ENCODE results near the gene ZSCAN22. TPM values are rescaled to one million over a fixed set of nuclear protein-coding genes. Genes with fewer than 3 reads are reported as not detected.

ZSCAN22 gene
- total and polyA plus RNA-seq, 2 of the 13 experiments (the other 11 are each of a cell fraction or from before 2014, with no cell fraction given) = 2.5 to 3.5 TPM

DNA sequence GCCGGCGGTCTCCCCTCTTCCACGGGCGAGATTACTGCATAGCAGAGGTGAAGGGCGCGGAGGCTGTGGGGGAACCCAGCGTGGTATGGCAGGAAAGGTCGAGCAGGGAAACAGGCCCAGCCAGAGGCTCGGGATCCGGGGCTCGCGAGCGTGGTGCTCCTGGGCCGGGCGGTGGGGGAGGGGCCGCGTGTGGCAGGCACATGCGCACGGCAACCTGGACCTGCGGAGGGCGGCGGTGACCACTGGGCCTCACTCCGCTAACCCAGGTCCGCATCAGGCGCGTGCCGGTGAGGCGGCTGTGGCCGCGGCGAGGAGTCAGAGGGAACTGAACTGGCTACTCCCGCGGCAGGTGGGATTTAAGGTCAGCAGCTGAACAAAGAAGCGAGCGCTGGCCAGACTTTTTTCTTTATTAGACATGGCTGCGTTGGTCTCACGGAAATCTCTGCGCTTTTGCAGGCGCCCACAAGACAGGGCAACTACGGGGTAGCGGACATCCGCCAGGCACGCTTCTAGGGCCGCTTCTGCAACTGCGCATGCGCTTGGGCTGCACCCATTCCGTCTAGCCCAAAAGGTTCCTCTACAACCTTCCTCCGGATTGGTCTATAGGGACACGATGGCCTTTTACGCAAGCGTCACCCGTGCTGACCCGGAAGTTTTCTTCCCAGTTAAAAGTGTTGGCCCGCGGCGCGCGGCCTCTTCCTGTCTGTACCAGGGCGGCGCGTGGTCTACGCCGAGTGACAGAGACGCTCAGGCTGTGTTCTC is 60.0 kb downstream of the ZSCAN22 start, which contains the start of gene RPS5 (continued):
- TF ChIP-seq, protein P1, sequence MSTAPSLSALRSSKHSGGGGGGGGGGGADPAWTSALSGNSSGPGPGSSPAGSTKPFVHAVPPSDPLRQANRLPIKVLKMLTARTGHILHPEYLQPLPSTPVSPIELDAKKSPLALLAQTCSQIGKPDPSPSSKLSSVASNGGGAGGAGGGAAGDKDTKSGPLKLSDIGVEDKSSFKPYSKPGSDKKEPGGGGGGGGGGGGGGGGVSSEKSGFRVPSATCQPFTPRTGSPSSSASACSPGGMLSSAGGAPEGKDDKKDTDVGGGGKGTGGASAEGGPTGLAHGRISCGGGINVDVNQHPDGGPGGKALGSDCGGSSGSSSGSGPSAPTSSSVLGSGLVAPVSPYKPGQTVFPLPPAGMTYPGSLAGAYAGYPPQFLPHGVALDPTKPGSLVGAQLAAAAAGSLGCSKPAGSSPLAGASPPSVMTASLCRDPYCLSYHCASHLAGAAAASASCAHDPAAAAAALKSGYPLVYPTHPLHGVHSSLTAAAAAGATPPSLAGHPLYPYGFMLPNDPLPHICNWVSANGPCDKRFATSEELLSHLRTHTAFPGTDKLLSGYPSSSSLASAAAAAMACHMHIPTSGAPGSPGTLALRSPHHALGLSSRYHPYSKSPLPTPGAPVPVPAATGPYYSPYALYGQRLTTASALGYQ (CRISPR knock-in tag; IDR thresholded peaks at IDR 0.05) = 0 out of 2 replicates have a peak, but pooled peaks have one; percentile 33
- peak; percentile 90 for TF ChIP-seq POLR2AphosphoS5 (IDR thresholded peaks at IDR 0.05; ENCODE audit: low read depth, low read length)
- TF ChIP-seq PAF1 (CRISPR knock-in tag; IDR thresholded peaks at IDR 0.05) = no peak
- peak; percentile 98 for TF ChIP-seq GMEB1 (CRISPR knock-in tag; IDR thresholded peaks at IDR 0.05; ENCODE audit: borderline replicate concordance)
- no peak; the same call in 1 of the 2 replicates for TF ChIP-seq ZNF432 (CRISPR knock-in tag; IDR thresholded peaks at IDR 0.05; ENCODE audit: borderline replicate concordance)
- TF ChIP-seq, protein P2, sequence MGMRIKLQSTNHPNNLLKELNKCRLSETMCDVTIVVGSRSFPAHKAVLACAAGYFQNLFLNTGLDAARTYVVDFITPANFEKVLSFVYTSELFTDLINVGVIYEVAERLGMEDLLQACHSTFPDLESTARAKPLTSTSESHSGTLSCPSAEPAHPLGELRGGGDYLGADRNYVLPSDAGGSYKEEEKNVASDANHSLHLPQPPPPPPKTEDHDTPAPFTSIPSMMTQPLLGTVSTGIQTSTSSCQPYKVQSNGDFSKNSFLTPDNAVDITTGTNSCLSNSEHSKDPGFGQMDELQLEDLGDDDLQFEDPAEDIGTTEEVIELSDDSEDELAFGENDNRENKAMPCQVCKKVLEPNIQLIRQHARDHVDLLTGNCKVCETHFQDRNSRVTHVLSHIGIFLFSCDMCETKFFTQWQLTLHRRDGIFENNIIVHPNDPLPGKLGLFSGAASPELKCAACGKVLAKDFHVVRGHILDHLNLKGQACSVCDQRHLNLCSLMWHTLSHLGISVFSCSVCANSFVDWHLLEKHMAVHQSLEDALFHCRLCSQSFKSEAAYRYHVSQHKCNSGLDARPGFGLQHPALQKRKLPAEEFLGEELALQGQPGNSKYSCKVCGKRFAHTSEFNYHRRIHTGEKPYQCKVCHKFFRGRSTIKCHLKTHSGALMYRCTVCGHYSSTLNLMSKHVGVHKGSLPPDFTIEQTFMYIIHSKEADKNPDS (CRISPR knock-in tag; IDR thresholded peaks at IDR 0.05) = no peak
- TF ChIP-seq ZSCAN9 (CRISPR knock-in tag; IDR thresholded peaks at IDR 0.05; ENCODE audit: borderline replicate concordance) = peak; percentile 18; the same call in 1 of the 2 replicates
- TF ChIP-seq TBL1XR1 (IDR thresholded peaks at IDR 0.05; ENCODE audit: borderline replicate concordance, low read length, partially characterized antibody) = no peak
- TF ChIP-seq PCBP1 (IDR thresholded peaks at IDR 0.05; ENCODE audit: borderline replicate concordance, low read depth, low read length) = 0 out of 2 replicates have a peak, but pooled peaks have one; percentile 56
- TF ChIP-seq FOXP1 (IDR thresholded peaks at IDR 0.05) = no peak
- TF ChIP-seq FOXP1 (CRISPR knock-in tag; IDR thresholded peaks at IDR 0.05) = no peak
- peak; percentile 87 for TF ChIP-seq ZNF335 (CRISPR knock-in tag; IDR thresholded peaks at IDR 0.05)
- no peak; the same call in 1 of the 2 replicates for TF ChIP-seq ZNF775 (CRISPR knock-in tag; IDR thresholded peaks at IDR 0.05; ENCODE audit: borderline replicate concordance)
- peak; percentile 45; the same call in 1 of the 2 replicates for TF ChIP-seq SP4 (CRISPR knock-in tag; IDR thresholded peaks at IDR 0.05)
- TF ChIP-seq ZNF513 (CRISPR knock-in tag; conservative IDR thresholded peaks at IDR 0.05) = 0 out of 2 replicates have a peak, but pooled peaks have one; percentile 13
- TF ChIP-seq, protein P3, sequence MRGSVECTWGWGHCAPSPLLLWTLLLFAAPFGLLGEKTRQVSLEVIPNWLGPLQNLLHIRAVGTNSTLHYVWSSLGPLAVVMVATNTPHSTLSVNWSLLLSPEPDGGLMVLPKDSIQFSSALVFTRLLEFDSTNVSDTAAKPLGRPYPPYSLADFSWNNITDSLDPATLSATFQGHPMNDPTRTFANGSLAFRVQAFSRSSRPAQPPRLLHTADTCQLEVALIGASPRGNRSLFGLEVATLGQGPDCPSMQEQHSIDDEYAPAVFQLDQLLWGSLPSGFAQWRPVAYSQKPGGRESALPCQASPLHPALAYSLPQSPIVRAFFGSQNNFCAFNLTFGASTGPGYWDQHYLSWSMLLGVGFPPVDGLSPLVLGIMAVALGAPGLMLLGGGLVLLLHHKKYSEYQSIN (CRISPR knock-in tag; IDR thresholded peaks at IDR 0.05; ENCODE audit: borderline replicate concordance) = 0 out of 2 replicates have a peak, but pooled peaks have one; percentile 77
- TF ChIP-seq, protein P4, sequence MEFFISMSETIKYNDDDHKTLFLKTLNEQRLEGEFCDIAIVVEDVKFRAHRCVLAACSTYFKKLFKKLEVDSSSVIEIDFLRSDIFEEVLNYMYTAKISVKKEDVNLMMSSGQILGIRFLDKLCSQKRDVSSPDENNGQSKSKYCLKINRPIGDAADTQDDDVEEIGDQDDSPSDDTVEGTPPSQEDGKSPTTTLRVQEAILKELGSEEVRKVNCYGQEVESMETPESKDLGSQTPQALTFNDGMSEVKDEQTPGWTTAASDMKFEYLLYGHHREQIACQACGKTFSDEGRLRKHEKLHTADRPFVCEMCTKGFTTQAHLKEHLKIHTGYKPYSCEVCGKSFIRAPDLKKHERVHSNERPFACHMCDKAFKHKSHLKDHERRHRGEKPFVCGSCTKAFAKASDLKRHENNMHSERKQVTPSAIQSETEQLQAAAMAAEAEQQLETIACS (CRISPR knock-in tag; IDR thresholded peaks at IDR 0.05) = 0 out of 2 replicates have a peak, but pooled peaks have one; percentile 5
- peak; percentile 88 for TF ChIP-seq CREB1 (IDR thresholded peaks at IDR 0.05)
- TF ChIP-seq CREB1 (CRISPR knock-in tag; IDR thresholded peaks at IDR 0.05) = peak; percentile 95
- TF ChIP-seq ZNF563 (CRISPR knock-in tag; IDR thresholded peaks at IDR 0.05) = peak; percentile 82
